HepG2 (cell line): ENCODE measurements around the gene TMEM253. TPM values are rescaled to one million over a fixed set of nuclear protein-coding genes. Genes with fewer than 3 reads are reported as not detected.

Experiments used
- ARNTL ChIP-seq: sonication (generic); formaldehyde crosslinking; IDR thresholded peaks from 2 replicates; pipeline ENCODE4 v1.4.0; 2020; ENCODE audit warnings: mild to moderate bottlenecking, missing genetic modification reagents
- ASH2L ChIP-seq: fragments of 300-600, 200-600 bp; sonication (generic); IDR thresholded peaks from 2 replicates; pipeline ENCODE4 v1.7.0; 2017; ENCODE audit warnings: low read depth, mild to moderate bottlenecking, moderate library complexity, mixed read lengths, low read length; ENCODE audit not compliant: insufficient read length
- ISL2 ChIP-seq: sonication (generic); formaldehyde crosslinking; IDR thresholded peaks from 2 replicates; pipeline ENCODE4 v1.5.0; 2020; ENCODE audit warnings: missing genetic modification reagents
- MXI1 ChIP-seq: IDR thresholded peaks from 3 replicates; pipeline ENCODE4 v1.6.1; 2012; ENCODE audit warnings: low read depth, low read length, inconsistent platforms, borderline replicate concordance
- NFYB ChIP-seq: sonication (generic); formaldehyde crosslinking; IDR thresholded peaks from 2 replicates; pipeline ENCODE4 v1.4.0; 2020; ENCODE audit warnings: missing genetic modification reagents
- NR2F6 ChIP-seq, 2 experiments: IDR thresholded peaks; 2 replicates each; pipeline ENCODE4 v1.6.1; 2016; ENCODE audit warnings: antibody characterized with exemption in 1 of 2, mild to moderate bottlenecking in 1 of 2
- RFX1 ChIP-seq: fragments of 450-650 bp; IDR thresholded peaks from 2 replicates; pipeline ENCODE4 v1.6.1; 2017
- SNRNP70 ChIP-seq: fragments of 200-400 bp; formaldehyde crosslinking; IDR thresholded peaks from 2 replicates; pipeline ENCODE4 v1.6.1; 2017; ENCODE audit warnings: mild to moderate bottlenecking, low read depth, low read length, moderate library complexity
- ZKSCAN1 ChIP-seq: fragments of 150-350 bp; IDR thresholded peaks from 2 replicates; pipeline ENCODE4 v1.6.1; 2014; ENCODE audit warnings: low read length
- ZNF292 ChIP-seq: sonication (generic); formaldehyde crosslinking; IDR thresholded peaks from 2 replicates; pipeline ENCODE4 v1.8.1; 2022; ENCODE audit warnings: mild to moderate bottlenecking, low read depth, missing genetic modification reagents, borderline replicate concordance
- ZNF546 ChIP-seq: sonication (generic); formaldehyde crosslinking; conservative IDR thresholded peaks from 2 replicates; pipeline ENCODE4 v1.8.1; 2023; ENCODE audit warnings: mild to moderate bottlenecking, missing genetic modification reagents
- ZNF574 ChIP-seq: sonication (generic); formaldehyde crosslinking; IDR thresholded peaks from 2 replicates; pipeline ENCODE4 v1.4.0; 2020; ENCODE audit warnings: missing genetic modification reagents
- ZNF589 ChIP-seq: sonication (generic); formaldehyde crosslinking; conservative IDR thresholded peaks from 2 replicates; pipeline ENCODE4 v1.8.0; 2022; ENCODE audit warnings: mild to moderate bottlenecking, moderate library complexity, missing genetic modification reagents
- polyA plus RNA-seq, 8 experiments: library from polyadenylated mRNA; depleted of rRNA in 3 of 8; stranded (reverse) in 7 of 8; unstranded in 1 of 8; fragments of >200 nt; fragmentation: Illumina TruSeq in 4 of 8; extraction: Trizol in 4 of 8; gene quantifications; 2 replicates each; pipeline versions ENCODE4 v1.2.1 to v1.2.3, GENCODE V29; 2011 to 2016; ENCODE audit warnings: low read depth in 4 of 8, missing spikeins in 1 of 8, mixed read lengths in 1 of 8; ENCODE audit not compliant: insufficient read depth in 1 of 8
- total RNA-seq, 5 experiments: library from RNA; depleted of rRNA; stranded (reverse); fragments of >200 nt; fragmentation: Illumina TruSeq; extraction: Trizol; gene quantifications; 2 replicates each; pipeline ENCODE4 v1.2.3, GENCODE V29; 2016; ENCODE audit warnings: low read depth in 1 of 5
- TF ChIP-seq, protein P1 (sequence below): sonication (generic); formaldehyde crosslinking; IDR thresholded peaks from 2 replicates; pipeline ENCODE4 v1.4.0; 2020; ENCODE audit warnings: missing genetic modification reagents, borderline replicate concordance
- TF ChIP-seq, protein P2 (sequence below): sonication (generic); formaldehyde crosslinking; IDR thresholded peaks from 2 replicates; pipeline ENCODE4 v1.8.1; 2022; ENCODE audit warnings: low read depth, mild to moderate bottlenecking, missing genetic modification reagents
- TF ChIP-seq, protein P3 (sequence below): sonication (generic); formaldehyde crosslinking; IDR thresholded peaks from 2 replicates; pipeline ENCODE4 v1.8.0; 2022; ENCODE audit warnings: missing genetic modification reagents, low read depth, mild to moderate bottlenecking, borderline replicate concordance

TMEM253 gene
- total and polyA plus RNA-seq, 2 of the 13 experiments (the other 11 are each of a cell fraction or from before 2014, with no cell fraction given) = 0.29 to 0.45 TPM

DNA sequence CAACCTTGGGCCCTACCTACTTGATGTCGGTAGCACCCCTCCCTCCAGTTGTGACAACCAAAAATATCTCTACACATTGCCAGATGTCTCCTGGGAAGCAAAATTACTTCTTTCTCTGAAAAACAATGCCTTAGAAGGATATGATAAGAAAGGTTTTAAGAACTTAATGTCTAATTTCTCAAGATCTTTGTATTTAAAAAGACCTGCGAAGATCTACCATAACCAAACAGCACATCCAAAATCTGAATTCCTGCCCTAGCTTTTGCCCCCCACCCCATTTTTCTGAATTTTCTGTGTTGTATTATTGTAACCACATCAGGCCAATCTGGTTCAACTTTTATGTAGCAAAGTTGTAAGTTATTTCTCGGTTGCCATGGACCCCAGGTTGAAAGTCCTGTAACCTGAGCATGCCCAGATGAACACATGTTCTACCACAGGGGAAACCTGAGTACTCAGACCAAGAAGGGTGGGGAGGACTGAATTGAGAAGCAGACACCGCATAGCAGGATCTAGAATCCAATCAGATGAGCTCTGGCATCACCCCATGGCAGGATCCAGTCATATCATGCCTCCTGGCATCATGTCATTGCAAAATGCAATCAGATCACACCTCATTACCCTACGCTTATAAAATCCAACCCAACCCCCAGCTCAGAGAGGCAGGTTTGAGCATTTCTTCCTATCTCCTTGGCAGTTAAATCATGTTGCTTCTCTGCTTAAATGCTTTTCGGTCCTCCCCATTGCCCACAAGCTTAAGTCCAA is 8.7 kb downstream of the TMEM253 start (continued):
- TF ChIP-seq, protein P1, sequence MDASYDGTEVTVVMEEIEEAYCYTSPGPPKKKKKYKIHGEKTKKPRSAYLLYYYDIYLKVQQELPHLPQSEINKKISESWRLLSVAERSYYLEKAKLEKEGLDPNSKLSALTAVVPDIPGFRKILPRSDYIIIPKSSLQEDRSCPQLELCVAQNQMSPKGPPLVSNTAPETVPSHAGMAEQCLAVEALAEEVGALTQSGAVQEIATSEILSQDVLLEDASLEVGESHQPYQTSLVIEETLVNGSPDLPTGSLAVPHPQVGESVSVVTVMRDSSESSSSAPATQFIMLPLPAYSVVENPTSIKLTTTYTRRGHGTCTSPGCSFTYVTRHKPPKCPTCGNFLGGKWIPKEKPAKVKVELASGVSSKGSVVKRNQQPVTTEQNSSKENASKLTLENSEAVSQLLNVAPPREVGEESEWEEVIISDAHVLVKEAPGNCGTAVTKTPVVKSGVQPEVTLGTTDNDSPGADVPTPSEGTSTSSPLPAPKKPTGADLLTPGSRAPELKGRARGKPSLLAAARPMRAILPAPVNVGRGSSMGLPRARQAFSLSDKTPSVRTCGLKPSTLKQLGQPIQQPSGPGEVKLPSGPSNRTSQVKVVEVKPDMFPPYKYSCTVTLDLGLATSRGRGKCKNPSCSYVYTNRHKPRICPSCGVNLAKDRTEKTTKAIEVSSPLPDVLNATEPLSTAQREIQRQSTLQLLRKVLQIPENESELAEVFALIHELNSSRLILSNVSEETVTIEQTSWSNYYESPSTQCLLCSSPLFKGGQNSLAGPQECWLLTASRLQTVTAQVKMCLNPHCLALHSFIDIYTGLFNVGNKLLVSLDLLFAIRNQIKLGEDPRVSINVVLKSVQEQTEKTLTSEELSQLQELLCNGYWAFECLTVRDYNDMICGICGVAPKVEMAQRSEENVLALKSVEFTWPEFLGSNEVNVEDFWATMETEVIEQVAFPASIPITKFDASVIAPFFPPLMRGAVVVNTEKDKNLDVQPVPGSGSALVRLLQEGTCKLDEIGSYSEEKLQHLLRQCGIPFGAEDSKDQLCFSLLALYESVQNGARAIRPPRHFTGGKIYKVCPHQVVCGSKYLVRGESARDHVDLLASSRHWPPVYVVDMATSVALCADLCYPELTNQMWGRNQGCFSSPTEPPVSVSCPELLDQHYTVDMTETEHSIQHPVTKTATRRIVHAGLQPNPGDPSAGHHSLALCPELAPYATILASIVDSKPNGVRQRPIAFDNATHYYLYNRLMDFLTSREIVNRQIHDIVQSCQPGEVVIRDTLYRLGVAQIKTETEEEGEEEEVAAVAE (CRISPR knock-in tag) = no peak
- TF ChIP-seq ASH2L (peak; percentile 75), ARNTL (CRISPR knock-in tag) (0 out of 2 replicates have a peak, but pooled peaks have one; percentile 24), ZNF546 (CRISPR knock-in tag) (no peak), MXI1 (peak; percentile 79; the same call in 1 of the 3 replicates), SNRNP70 (no peak), NFYB (CRISPR knock-in tag) (peak; percentile 56), ZKSCAN1 (no peak), ZNF589 (CRISPR knock-in tag) (no peak), ZNF292 (CRISPR knock-in tag) (0 out of 2 replicates have a peak, but pooled peaks have one; percentile 48), ZNF574 (CRISPR knock-in tag) (no peak), ISL2 (CRISPR knock-in tag) (no peak), RFX1 (peak; percentile 84), NR2F6 (IDR thresholded peaks at IDR 0.05) (no peak), NR2F6 (CRISPR knock-in tag; IDR thresholded peaks at IDR 0.05) (no peak)
- TF ChIP-seq, protein P2, sequence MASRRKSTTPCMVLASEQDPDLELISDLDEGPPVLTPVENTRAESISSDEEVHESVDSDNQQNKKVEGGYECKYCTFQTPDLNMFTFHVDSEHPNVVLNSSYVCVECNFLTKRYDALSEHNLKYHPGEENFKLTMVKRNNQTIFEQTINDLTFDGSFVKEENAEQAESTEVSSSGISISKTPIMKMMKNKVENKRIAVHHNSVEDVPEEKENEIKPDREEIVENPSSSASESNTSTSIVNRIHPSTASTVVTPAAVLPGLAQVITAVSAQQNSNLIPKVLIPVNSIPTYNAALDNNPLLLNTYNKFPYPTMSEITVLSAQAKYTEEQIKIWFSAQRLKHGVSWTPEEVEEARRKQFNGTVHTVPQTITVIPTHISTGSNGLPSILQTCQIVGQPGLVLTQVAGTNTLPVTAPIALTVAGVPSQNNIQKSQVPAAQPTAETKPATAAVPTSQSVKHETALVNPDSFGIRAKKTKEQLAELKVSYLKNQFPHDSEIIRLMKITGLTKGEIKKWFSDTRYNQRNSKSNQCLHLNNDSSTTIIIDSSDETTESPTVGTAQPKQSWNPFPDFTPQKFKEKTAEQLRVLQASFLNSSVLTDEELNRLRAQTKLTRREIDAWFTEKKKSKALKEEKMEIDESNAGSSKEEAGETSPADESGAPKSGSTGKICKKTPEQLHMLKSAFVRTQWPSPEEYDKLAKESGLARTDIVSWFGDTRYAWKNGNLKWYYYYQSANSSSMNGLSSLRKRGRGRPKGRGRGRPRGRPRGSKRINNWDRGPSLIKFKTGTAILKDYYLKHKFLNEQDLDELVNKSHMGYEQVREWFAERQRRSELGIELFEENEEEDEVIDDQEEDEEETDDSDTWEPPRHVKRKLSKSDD = no peak; the same call in 1 of the 2 replicates
- TF ChIP-seq, protein P3, sequence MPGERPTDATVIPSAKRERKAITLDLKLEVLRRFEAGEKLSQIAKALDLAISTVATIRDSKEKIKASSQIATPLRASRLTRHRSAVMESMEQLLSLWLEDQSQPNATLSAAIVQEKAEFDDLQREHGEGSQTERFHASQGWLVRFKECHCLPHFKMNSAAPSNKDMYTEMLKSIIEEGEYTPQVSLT = no peak
